H1 (cell line): ENCODE data around the gene GLCE. TPM values are rescaled to one million over a fixed set of nuclear protein-coding genes. Genes with fewer than 3 reads are reported as not detected.

Source experiments
- CTCF ChIA-PET: fragments of 300-600 bp; sonication (Branson Sonifier 250); formaldehyde crosslinking; loops from one replicate; lab custom pipeline; 2021; ENCODE audit not compliant: partially characterized antibody; lab: Charles Lee
- POLR2A ChIA-PET: fragments of 300-600 bp; sonication (Branson Sonifier 250); formaldehyde crosslinking; loops from one replicate; lab custom pipeline; 2021; ENCODE audit warnings: inconsistent platforms; ENCODE audit not compliant: partially characterized antibody; lab: Charles Lee
- DNase-seq, 2 experiments: peaks; one replicate each; pipeline versions ENCODE4 v3.0.0 to v3.0.0-alpha.2; 2010 to 2022; ENCODE audit warnings: low spot score in 2 of 2, low read depth in 1 of 2, mixed read lengths in 1 of 2
- FAIRE-seq: peaks from 2 replicates; lab custom pipeline; 2011; peaks lifted over from hg19 to GRCh38; lab: Jason Lieb, UNC
- H2AFZ ChIP-seq: 2 replicates; pipeline ENCODE4 v1.8.1; 2012; ENCODE audit warnings: low read length, inconsistent platforms
- H2AK5ac ChIP-seq: 2 replicates; pipeline ENCODE4 v1.6.1; 2013; ENCODE audit warnings: low read depth, low read length
- H2BK120ac ChIP-seq: replicated peaks from 2 replicates; pipeline ENCODE3; 2013; ENCODE audit warnings: low read depth, low read length, inconsistent platforms
- H2BK12ac ChIP-seq: 2 replicates; pipeline ENCODE4 v1.6.1; 2013; ENCODE audit warnings: low read depth, low read length
- H2BK15ac ChIP-seq: 2 replicates; pipeline ENCODE4 v1.6.1; 2013; ENCODE audit warnings: low read length
- H2BK20ac ChIP-seq: 2 replicates; pipeline ENCODE4 v1.6.1; 2013; ENCODE audit warnings: low read length
- H2BK5ac ChIP-seq: 2 replicates; pipeline ENCODE4 v1.6.1; 2013; ENCODE audit warnings: low read depth, low read length
- H3K14ac ChIP-seq: 2 replicates; pipeline ENCODE4 v1.6.1; 2013; ENCODE audit warnings: inconsistent platforms; ENCODE audit not compliant: insufficient read length
- H3K18ac ChIP-seq: 2 replicates; pipeline ENCODE4 v1.6.1; 2013; ENCODE audit warnings: low read length; ENCODE audit errors: extremely low read depth
- H3K23ac ChIP-seq: 2 replicates; pipeline ENCODE4 v1.6.1; 2013; ENCODE audit warnings: inconsistent platforms; ENCODE audit not compliant: insufficient read length
- H3K23me2 ChIP-seq: 2 replicates; pipeline ENCODE4 v1.6.1; 2013; ENCODE audit warnings: low read depth, low read length
- H3K27ac ChIP-seq: 2 replicates; pipeline ENCODE4 v1.6.1; 2011; ENCODE audit warnings: low read depth, low read length, inconsistent platforms
- H3K27me3 ChIP-seq, 4 experiments: replicated peaks in 1 of 4; 1 replicate in 1 of 4; 2 replicates in 3 of 4; pipeline versions ENCODE4 v1.6.1 to v1.8.1; 2011 to 2013; ENCODE audit warnings: low read length in 3 of 4, mild to moderate bottlenecking in 3 of 4, inconsistent platforms in 2 of 4, mixed read lengths in 2 of 4, moderate library complexity in 1 of 4; ENCODE audit not compliant: control insufficient read depth in 3 of 4, insufficient read depth in 3 of 4; ENCODE audit errors: extremely low read depth in 1 of 4
- H3K36me3 ChIP-seq, 4 experiments: 2 replicates each; pipeline versions ENCODE4 v1.6.1 to v1.8.1; 2011 to 2013; ENCODE audit warnings: mild to moderate bottlenecking in 4 of 4, low read length in 3 of 4, moderate library complexity in 2 of 4, control low read depth in 1 of 4, inconsistent platforms in 1 of 4; ENCODE audit not compliant: insufficient read depth in 4 of 4, control insufficient read depth in 2 of 4
- H3K4ac ChIP-seq: replicated peaks from 2 replicates; pipeline ENCODE3; 2013; ENCODE audit warnings: low read length, low read depth, mixed read lengths, inconsistent platforms; ENCODE audit not compliant: insufficient read length
- H3K4me1 ChIP-seq, 4 experiments: replicated peaks in 1 of 4; 1 replicate in 1 of 4; 2 replicates in 3 of 4; pipeline versions ENCODE4 v1.6.1 to v1.8.1; 2011 to 2013; ENCODE audit warnings: low read length in 3 of 4, inconsistent platforms in 2 of 4, mixed read lengths in 1 of 4; ENCODE audit not compliant: insufficient read depth in 4 of 4, control insufficient read depth in 3 of 4
- H3K4me2 ChIP-seq, 2 experiments: 2 replicates each; pipeline versions ENCODE4 v1.6.1 to v1.8.1; 2011 to 2013; ENCODE audit warnings: low read depth in 2 of 2, low read length in 2 of 2, control low read depth in 1 of 2, inconsistent platforms in 1 of 2, mild to moderate bottlenecking in 1 of 2; ENCODE audit not compliant: insufficient read depth in 1 of 2
- H3K4me3 ChIP-seq, 4 experiments: fragments of 200-600, 300-600 bp in 1 of 4; sonication (generic), shearing (Covaris generic), sonication (Bioruptor Twin) in 1 of 4; 2 replicates each; pipeline versions ENCODE4 v1.5.1 to v1.8.1; 2011 to 2016; ENCODE audit warnings: low read length in 4 of 4, low read depth in 3 of 4, control low read depth in 2 of 4, inconsistent platforms in 2 of 4, mild to moderate bottlenecking in 2 of 4, mixed read lengths in 1 of 4, moderate library complexity in 1 of 4; ENCODE audit not compliant: insufficient read depth in 2 of 4; ENCODE audit errors: extremely low read depth in 1 of 4
- H3K56ac ChIP-seq: replicated peaks from 2 replicates; pipeline ENCODE3; 2013; ENCODE audit warnings: low read depth, mild to moderate bottlenecking, mixed read lengths, low read length, inconsistent platforms; ENCODE audit not compliant: insufficient read length
- H3K79me1 ChIP-seq: 2 replicates; pipeline ENCODE4 v1.6.1; 2013; ENCODE audit warnings: low read depth, low read length, control low read depth
- H3K79me2 ChIP-seq, 2 experiments: 2 replicates each; pipeline versions ENCODE4 v1.6.1 to v1.8.1; 2012 to 2013; ENCODE audit warnings: low read length in 2 of 2, mild to moderate bottlenecking in 2 of 2, inconsistent platforms in 1 of 2; ENCODE audit not compliant: insufficient read depth in 2 of 2, control insufficient read depth in 1 of 2
- H3K9ac ChIP-seq, 4 experiments: replicated peaks in 1 of 4; 1 replicate in 1 of 4; 2 replicates in 3 of 4; pipeline versions ENCODE4 v1.6.1 to v1.8.1; 2011 to 2013; ENCODE audit warnings: low read depth in 3 of 4, low read length in 3 of 4, control low read depth in 2 of 4, mild to moderate bottlenecking in 2 of 4, moderate library complexity in 2 of 4, inconsistent platforms in 1 of 4; ENCODE audit errors: extremely low read depth in 1 of 4
- H3K9me3 ChIP-seq, 2 experiments: 2 replicates each; pipeline versions ENCODE4 v1.6.1 to v1.8.1; 2012 to 2013; ENCODE audit warnings: mild to moderate bottlenecking in 2 of 2, moderate library complexity in 2 of 2, control low read depth in 1 of 2, inconsistent platforms in 1 of 2, low read depth in 1 of 2, low read length in 1 of 2, mixed read lengths in 1 of 2; ENCODE audit not compliant: insufficient read depth in 2 of 2
- H4K20me1 ChIP-seq, 2 experiments: replicated peaks in 1 of 2; 2 replicates each; pipeline versions ENCODE3 to v1.8.1; 2011 to 2013; ENCODE audit warnings: inconsistent platforms in 2 of 2, low read length in 2 of 2, mild to moderate bottlenecking in 1 of 2; ENCODE audit not compliant: insufficient read depth in 2 of 2, control insufficient read depth in 1 of 2
- H4K5ac ChIP-seq: 2 replicates; pipeline ENCODE4 v1.6.1; 2013; ENCODE audit warnings: low read length, low read depth, mixed read lengths, inconsistent platforms; ENCODE audit not compliant: insufficient read length
- H4K8ac ChIP-seq: 2 replicates; pipeline ENCODE4 v1.8.0; 2013; ENCODE audit warnings: mild to moderate bottlenecking, moderate library complexity, low read length, inconsistent platforms; ENCODE audit not compliant: insufficient read depth; ENCODE audit errors: extremely low read depth
- H4K91ac ChIP-seq: replicated peaks from 2 replicates; pipeline ENCODE3; 2013; ENCODE audit warnings: low read length, mixed read lengths, inconsistent platforms; ENCODE audit not compliant: insufficient read length
- ATF2 ChIP-seq: IDR thresholded peaks from 2 replicates; pipeline ENCODE4 v1.6.1; 2012; ENCODE audit warnings: low read length, inconsistent platforms
- CHD1 ChIP-seq: IDR thresholded peaks from 2 replicates; pipeline ENCODE4 v1.6.1; 2012; ENCODE audit warnings: low read depth, low read length, improper control_type of control experiment
- CTBP2 ChIP-seq: IDR thresholded peaks from 2 replicates; pipeline ENCODE4 v1.7.0; 2011; ENCODE audit warnings: borderline replicate concordance, mild to moderate bottlenecking, moderate library complexity, mixed read lengths, low read length; ENCODE audit not compliant: insufficient read depth, insufficient read length
- GTF2F1 ChIP-seq: IDR thresholded peaks from 2 replicates; pipeline ENCODE4 v1.6.1; 2012; ENCODE audit warnings: low read depth, low read length, improper control_type of control experiment, borderline replicate concordance
- JUN ChIP-seq: IDR thresholded peaks from 2 replicates; pipeline ENCODE4 v1.6.1; 2011; ENCODE audit warnings: low read depth, mild to moderate bottlenecking, improper control_type of control experiment, low read length
- POU5F1 ChIP-seq: IDR thresholded peaks from 2 replicates; pipeline ENCODE4 v1.6.1; 2011; ENCODE audit warnings: low read depth, mild to moderate bottlenecking, low read length, moderate library complexity
- RAD21 ChIP-seq, 2 experiments: IDR thresholded peaks in 1 of 2; conservative IDR thresholded peaks in 1 of 2; 2 replicates each; pipeline ENCODE4 v1.6.1; 2011; ENCODE audit warnings: low read depth in 2 of 2, low read length in 2 of 2, improper control_type of control experiment in 1 of 2, inconsistent platforms in 1 of 2, mild to moderate bottlenecking in 1 of 2, moderate library complexity in 1 of 2
- RBBP5 ChIP-seq: IDR thresholded peaks from 2 replicates; pipeline ENCODE4 v1.7.1; 2012; ENCODE audit warnings: low read depth, mild to moderate bottlenecking, inconsistent platforms, low read length, moderate library complexity, borderline replicate concordance
- RXRA ChIP-seq: IDR thresholded peaks from 2 replicates; pipeline ENCODE4 v1.6.1; 2011; ENCODE audit warnings: low read depth, mild to moderate bottlenecking, low read length, moderate library complexity; ENCODE audit not compliant: insufficient read depth
- SP2 ChIP-seq: IDR thresholded peaks from 2 replicates; pipeline ENCODE4 v1.6.1; 2012; ENCODE audit warnings: mild to moderate bottlenecking, low read length, inconsistent platforms
- TCF12 ChIP-seq: IDR thresholded peaks from 2 replicates; pipeline ENCODE4 v1.6.1; 2011; ENCODE audit warnings: low read depth, mild to moderate bottlenecking, low read length
- YY1 ChIP-seq: IDR thresholded peaks from 2 replicates; pipeline ENCODE4 v1.6.1; 2011; ENCODE audit warnings: low read depth, mild to moderate bottlenecking, low read length
- WGBS, 2 experiments: shearing (Covaris generic) in 1 of 2; methylation state at CpG; one replicate each; pipeline versions ENCODE4 v1.1.6 to v1.1.7; 2013 to 2015; ENCODE audit warnings: low lambda C conversion rate in 2 of 2, mixed read lengths in 2 of 2, inconsistent platforms in 1 of 2, low coverage in 1 of 2, missing lambda C conversion rate in 1 of 2; ENCODE audit not compliant: insufficient replicate concordance in 2 of 2, insufficient coverage in 1 of 2, insufficient read length in 1 of 2; ENCODE audit errors: extremely low coverage in 1 of 2, missing lambda C conversion rate in 1 of 2; 5-methylcytosine and 5-hydroxymethylcytosine counted together
- polyA plus RNA-seq, 7 experiments: library from polyadenylated mRNA; depleted of rRNA in 3 of 7; stranded (reverse) in 5 of 7; unstranded in 2 of 7; fragments of >200 nt in 5 of 7; fragments of 200-250 nt in 2 of 7; gene quantifications; 1 replicate in 5 of 7; 2 replicates in 1 of 7; 4 replicates in 1 of 7; pipeline versions ENCODE4 v1.2.1 to v1.2.3, GENCODE V29; 2011 to 2013; ENCODE audit warnings: missing spikeins in 2 of 7, mixed read lengths in 2 of 7
- total RNA-seq: library from RNA; stranded (reverse); fragmentation: NEBNext Ultra II Directional; extraction: Animal tissue kit (Norgen Biotek cat#: 25700); gene quantifications from 2 replicates; pipeline ENCODE4 v1.2.1, GENCODE V29; 2021

Gene GLCE
- total and polyA plus RNA-seq, 2 of the 8 experiments (the other 6 are each of a cell fraction or from before 2014, with no cell fraction given) = 17.1 to 22.7 TPM

GRCh38 chr15:69272891-69273290 is 112.5 kb downstream of the GLCE start:
- ChIA-PET CTCF (interaction anchor here (1.0 to 1.2 kb wide), 2 partner anchors 122 to 241 kb away, joined by 3 to 5 read pairs; no protein-coding TSS in a partner anchor), POLR2A (no interaction called here)
- Histone ChIP-seq H2BK15ac (no peak overlapping the region), H3K4me2 (no peak overlapping the region), H3K9me3 (no peaks in the 10 kb centered on the region), H3K4ac (no peak overlapping the region), H3K9ac (no peak overlapping the region), H4K91ac (no peak overlapping the region), H3K23ac (no peak overlapping the region), H4K8ac (no peak overlapping the region), H2BK20ac (no peak overlapping the region), H3K4me1 (peaks cover 2 to 13% (median 6%) of the 10 kb centered on the region in 4 experiments; a peak in 5 of 7 replicates), H3K18ac (no peak overlapping the region), H2BK5ac (no peak overlapping the region), H2AFZ (no peak overlapping the region), H3K4me3 (no peak overlapping the region), H3K36me3 (peaks cover 0 to 4% (median 0%) of the 10 kb centered on the region in 4 experiments; a peak in 1 of 8 replicates), H3K27ac (no peak overlapping the region), H3K23me2 (no peaks in the 10 kb centered on the region), H4K20me1 (peaks cover 0 to 4% of the 10 kb centered on the region in 2 experiments), H3K79me1 (no peaks in the 10 kb centered on the region), H3K14ac (no peak overlapping the region), H3K79me2 (no peaks in the 10 kb centered on the region), H2BK120ac (no peak overlapping the region), H4K5ac (no peak overlapping the region), H2BK12ac (no peak overlapping the region), H3K27me3 (no peaks in the 10 kb centered on the region), H2AK5ac (no peak overlapping the region), H3K56ac (no peak overlapping the region)
- no peak for DNase-seq
- FAIRE-seq = no peak
- WGBS, 2 experiments = 85% methylated on average over 6 of the region's 6 CpGs; no CpG with 5 or more reads in 1 of the 2 experiments
- no peak for TF ChIP-seq CHD1
- TF ChIP-seq GTF2F1 = no peak
- TF ChIP-seq TCF12 = no peak
- no peak for TF ChIP-seq YY1
- TF ChIP-seq ATF2 = no peak
- TF ChIP-seq SP2 = no peak
- no peak for TF ChIP-seq CTBP2
- TF ChIP-seq RBBP5 = no peak
- TF ChIP-seq RXRA = no peak
- no peak for TF ChIP-seq POU5F1
- TF ChIP-seq JUN = no peak
- no peak for TF ChIP-seq RAD21 (IDR thresholded peaks at IDR 0.05 in 1 of 2, conservative IDR thresholded peaks at IDR 0.05 in 1 of 2; ENCODE audit: low read depth in 2 of 2, low read length in 2 of 2)
